M059J (cell line): Measurements from ENCODE around the gene UXS1. TPM values are rescaled to one million over a fixed set of nuclear protein-coding genes. Genes with fewer than 3 reads are reported as not detected.

Experiments
- DNase-seq: peaks from one replicate; pipeline ENCODE4 v3.0.0-alpha.2; 2012; ENCODE audit warnings: low read depth
- total RNA-seq: library from RNA; depleted of rRNA; stranded (reverse); fragments of >200 nt; shearing (Covaris generic); gene quantifications from 2 replicates; pipeline ENCODE4 v1.2.3, GENCODE V29; 2014

The UXS1 gene
- total RNA-seq, 1 experiment from 2014 or later = 28.3 TPM

GRCh38 chr2:106113361-106113966 lies 80.6 kb downstream of the UXS1 start:
- DNase-seq = no peak

GRCh38 chr2:106111882-106112571 lies 82.1 kb downstream of the UXS1 start:
- no peak for DNase-seq

- no peak for DNase-seq
Measured at GRCh38 chr2:106109675-106110424, 84.3 kb downstream of the UXS1 start.

- DNase-seq = no peak
Measured at GRCh38 chr2:106108791-106109190, 85.3 kb downstream of the UXS1 start.

- peak; percentile 31 for DNase-seq
Measured at GRCh38 chr2:106108351-106108750, 85.8 kb downstream of the UXS1 start.

GRCh38 chr2:106107509-106108131 lies 86.5 kb downstream of the UXS1 start:
- peak; percentile 56 for DNase-seq

GRCh38 chr2:106106622-106107508 lies 87.2 kb downstream of the UXS1 start:
- no peak for DNase-seq

- no peak for DNase-seq
Measured at GRCh38 chr2:106105151-106105922, 88.8 kb downstream of the UXS1 start.

GRCh38 chr2:106104332-106105062 lies 89.6 kb downstream of the UXS1 start:
- peak; percentile 57 for DNase-seq

GRCh38 chr2:106099691-106100090 lies 94.4 kb downstream of the UXS1 start:
- no peak for DNase-seq

GRCh38 chr2:106098664-106099063 lies 95.4 kb downstream of the UXS1 start:
- no peak for DNase-seq

- no peak for DNase-seq
Measured at GRCh38 chr2:106098081-106098480, 96.0 kb downstream of the UXS1 start.

GRCh38 chr2:106097038-106098000 lies 96.8 kb downstream of the UXS1 start:
- DNase-seq = no peak

- DNase-seq = no peak
Measured at GRCh38 chr2:106096299-106097037, 97.6 kb downstream of the UXS1 start.

GRCh38 chr2:106095478-106096298 lies 98.4 kb downstream of the UXS1 start:
- no peak for DNase-seq

- no peak for DNase-seq
Measured at GRCh38 chr2:106094131-106094841, 99.8 kb downstream of the UXS1 start.
